GM18951 (cell line): ENCODE data around the gene PYM1.
"Not testable (repeated sequence)": the region's sequence is repeated elsewhere in the genome, so short reads cannot be mapped to it uniquely, and the experiment has no call there.

Source experiments
- POLR2A ChIP-seq: IDR thresholded peaks from 4 replicates; pipeline ENCODE4 v1.6.1; 2011; ENCODE audit warnings: mild to moderate bottlenecking; ENCODE audit not compliant: insufficient read length, insufficient read depth; ENCODE audit errors: extremely low read depth
- in situ Hi-C: fragments of 300-500 bp; cut with MboI; formaldehyde crosslinking; loops from one replicate; pipeline ENCODE4 v1.12.0; 2022; ENCODE audit warnings: low sequenced_read_pairs, mixed read lengths, inconsistent platforms; ENCODE audit not compliant: unreplicated experiment

The PYM1 gene

GRCh38 chr12:55932551-55932910, 4.8 kb upstream of the PYM1 start:
- in situ Hi-C loops = no loop called here
- no peak for TF ChIP-seq POLR2A

GRCh38 chr12:55931780-55932550, 4.3 kb upstream of the PYM1 start:
- in situ Hi-C loops = no loop called here
- peak; percentile 51 for TF ChIP-seq POLR2A

- in situ Hi-C loops = no loop called here
- TF ChIP-seq POLR2A = no peak
Measured at GRCh38 chr12:55931317-55931779, 3.7 kb upstream of the PYM1 start.

GRCh38 chr12:55930771-55931316, 3.1 kb upstream of the PYM1 start, which contains the start of gene DGKA:
Gene DGKA (plus strand): TSS chr12:55931162. CDS start chr12:55936504, 5,342 bp downstream.
- TF ChIP-seq POLR2A = peak; percentile 27
- in situ Hi-C loops = no loop called here

- in situ Hi-C loops = no loop called here
- TF ChIP-seq POLR2A = peak; percentile 61
Measured at GRCh38 chr12:55929306-55929791, 1.7 kb upstream of the PYM1 start.

- in situ Hi-C loops = no loop called here
- peak; percentile 69 for TF ChIP-seq POLR2A
Measured at GRCh38 chr12:55926738-55927587, 731 bp downstream of the PYM1 start.

GRCh38 chr12:55925870-55926737, 1.6 kb downstream of the PYM1 start:
- TF ChIP-seq POLR2A = no peak
- in situ Hi-C loops = no loop called here

GRCh38 chr12:55925371-55925770, 2.3 kb downstream of the PYM1 start:
- in situ Hi-C loops = no loop called here
- TF ChIP-seq POLR2A = no peak

GRCh38 chr12:55923648-55924047, 4.0 kb downstream of the PYM1 start:
- in situ Hi-C loops = not testable (repeated sequence)

GRCh38 chr12:55922126-55922525, 5.6 kb downstream of the PYM1 start:
- TF ChIP-seq POLR2A = no peak
- in situ Hi-C loops = no loop called here

- in situ Hi-C loops = not testable (repeated sequence)
Measured at GRCh38 chr12:55919032-55919431, 8.7 kb downstream of the PYM1 start.

GRCh38 chr12:55915482-55915859, 12.2 kb downstream of the PYM1 start:
- in situ Hi-C loops = no loop called here

GRCh38 chr12:55912908-55913307, 14.8 kb downstream of the PYM1 start:
- TF ChIP-seq POLR2A = no peak
- in situ Hi-C loops = no loop called here

More at GRCh38 chr12:55915482-55915859, 12.2 kb downstream of the PYM1 start:
- no peak for TF ChIP-seq POLR2A
